ENCODE results near the gene AUTS2.

The AUTS2 gene

DNA sequence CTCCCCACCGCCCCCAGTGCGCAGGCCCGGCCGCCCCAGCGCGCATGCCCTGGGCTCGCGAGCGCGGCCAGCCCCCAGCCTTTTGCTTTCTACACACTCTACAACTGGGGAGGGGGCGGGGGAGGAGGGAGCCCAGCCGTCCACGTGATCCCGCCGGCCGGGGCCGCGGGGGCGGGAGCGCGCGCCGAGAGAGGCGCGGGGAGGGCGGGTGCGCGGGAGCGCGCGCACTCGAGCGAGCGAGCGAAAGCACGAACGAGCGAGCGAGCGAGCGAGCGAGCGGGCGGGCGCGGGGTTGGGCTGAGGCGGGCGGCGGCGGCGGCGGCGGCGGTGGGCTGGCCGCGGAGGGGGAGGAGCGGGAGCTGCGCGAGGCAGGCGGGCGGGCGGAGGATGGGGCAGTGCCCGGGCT is at the start of gene AUTS2:
Gene AUTS2 (plus strand): TSS at position 395 of the 406 bp plus-strand sequence. CDS start 1,179 bp downstream, outside the sequence.
- DNase-seq (ENCODE audit: low read depth in 2 of 2) = peak; percentile 18 to 56

DNA sequence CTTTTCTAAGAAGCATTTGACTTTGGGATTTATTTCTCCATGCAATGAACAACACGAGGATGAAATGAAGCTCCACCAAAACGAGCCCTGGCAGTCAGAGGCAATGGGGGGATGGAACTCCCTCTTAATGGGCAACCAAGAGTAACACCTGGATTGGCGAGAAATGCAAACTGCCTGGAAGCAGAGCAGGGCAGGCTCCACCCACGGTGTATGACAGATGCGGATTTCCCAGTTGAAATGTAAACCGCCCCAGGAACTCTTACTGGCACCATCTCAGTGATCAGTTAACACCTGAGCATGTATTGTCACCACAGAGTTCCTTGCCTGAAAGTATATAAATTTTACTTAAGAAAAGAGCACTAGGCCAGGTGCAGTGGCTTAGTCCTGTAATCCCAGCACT is 47.3 kb upstream of the AUTS2 start:
- DNase-seq (ENCODE audit: low read depth in 2 of 2) = no peak

DNA sequence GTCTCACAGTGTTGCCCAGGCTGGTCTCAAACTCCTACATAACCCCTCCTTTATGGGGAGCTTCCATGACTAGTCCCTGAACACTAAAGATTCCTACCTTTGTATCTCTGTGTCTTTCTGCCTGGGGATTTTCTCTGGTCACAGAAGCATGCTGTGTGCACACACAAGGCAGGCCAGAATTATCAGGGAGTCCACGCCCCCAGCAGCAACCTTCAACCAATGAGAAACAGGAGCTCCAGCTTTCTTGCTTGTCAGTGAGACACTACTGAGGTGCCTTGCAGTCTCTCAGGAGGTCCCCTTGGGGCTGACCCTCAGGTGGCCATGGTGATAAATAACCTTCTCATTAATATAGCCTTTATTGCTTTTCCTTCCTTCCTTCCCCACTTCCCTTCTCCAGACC is 45.1 kb upstream of the AUTS2 start:
- no peak for DNase-seq (ENCODE audit: low read depth in 2 of 2)

DNA sequence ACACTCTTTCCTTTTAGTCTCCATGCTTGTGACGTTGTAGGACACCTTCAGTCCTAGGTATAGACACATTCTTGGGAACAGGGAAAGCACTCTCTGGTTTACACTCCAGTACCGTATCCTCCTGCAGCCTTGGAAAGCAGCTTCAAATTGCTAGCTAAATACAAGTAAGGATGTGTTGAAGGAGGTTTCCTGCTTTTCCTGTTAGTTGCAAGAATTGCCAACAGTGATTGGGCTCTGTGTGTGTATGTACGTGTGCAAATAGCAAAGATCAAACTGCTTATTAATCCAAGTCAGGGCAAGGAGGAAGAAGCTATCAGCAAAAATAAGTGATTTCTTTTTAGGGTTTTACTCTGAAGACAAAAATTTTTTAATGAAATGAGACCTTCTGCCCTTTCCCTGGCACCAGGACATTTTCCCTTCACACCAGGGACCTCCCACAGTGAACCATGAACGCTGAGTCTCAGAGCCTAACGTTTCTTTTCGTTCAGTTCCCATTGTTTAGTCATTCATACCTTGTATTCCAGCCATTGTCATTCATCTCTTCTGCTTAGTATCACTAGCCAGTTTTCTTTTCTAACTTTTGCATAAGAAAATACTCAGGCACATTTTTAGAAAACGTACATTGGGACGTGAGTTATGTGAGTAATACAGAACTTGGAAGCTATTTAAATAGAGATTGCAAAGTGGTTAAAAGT is 36.9 kb upstream of the AUTS2 start:
- DNase-seq (ENCODE audit: low read depth in 2 of 2) = no peak

DNA sequence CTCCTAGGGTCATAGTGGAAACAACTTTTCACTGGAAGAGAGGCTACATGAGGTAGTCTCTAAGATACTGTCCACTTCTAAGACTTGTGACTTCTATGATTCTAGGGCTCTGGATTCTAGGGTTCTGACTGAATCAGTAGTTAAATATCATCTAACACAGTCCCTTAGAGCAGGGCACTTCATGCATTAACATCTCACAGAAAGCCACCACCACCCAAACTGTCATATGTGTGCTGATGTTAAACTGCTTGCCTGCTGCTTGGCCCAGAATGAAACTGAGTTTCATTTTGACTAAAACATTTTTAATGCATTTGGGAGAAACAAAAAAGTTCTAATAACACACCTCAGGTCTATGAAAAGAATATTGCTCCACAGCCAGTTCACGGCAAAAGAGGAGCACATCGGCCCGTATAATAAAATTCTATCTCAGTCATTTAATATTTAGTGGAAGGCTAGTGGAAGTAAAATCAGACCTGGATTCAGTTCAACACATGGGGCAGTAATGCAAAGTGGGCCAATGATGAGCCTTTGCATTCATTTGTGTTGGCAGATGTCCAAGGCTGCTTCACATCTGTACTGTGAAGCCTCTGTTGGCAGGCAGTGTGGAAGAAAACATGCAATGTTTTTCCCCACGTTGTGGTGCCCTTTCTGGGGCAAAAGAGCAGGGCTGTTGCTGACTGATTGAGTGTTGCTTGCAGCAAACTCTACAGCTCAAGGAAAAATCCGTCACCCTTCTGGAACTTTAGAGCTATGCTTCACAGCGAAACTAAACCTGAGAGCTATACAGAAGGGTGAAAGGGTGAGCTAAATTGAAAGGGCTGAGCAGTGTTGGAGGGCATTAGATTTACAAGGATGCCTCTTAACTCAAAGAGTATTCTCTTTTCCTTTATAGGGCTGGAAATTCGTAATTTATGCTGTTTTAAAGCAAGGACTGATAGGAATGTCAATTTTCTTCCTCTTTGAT is 33.5 kb upstream of the AUTS2 start:
- DNase-seq (ENCODE audit: low read depth in 2 of 2) = no peak

DNA sequence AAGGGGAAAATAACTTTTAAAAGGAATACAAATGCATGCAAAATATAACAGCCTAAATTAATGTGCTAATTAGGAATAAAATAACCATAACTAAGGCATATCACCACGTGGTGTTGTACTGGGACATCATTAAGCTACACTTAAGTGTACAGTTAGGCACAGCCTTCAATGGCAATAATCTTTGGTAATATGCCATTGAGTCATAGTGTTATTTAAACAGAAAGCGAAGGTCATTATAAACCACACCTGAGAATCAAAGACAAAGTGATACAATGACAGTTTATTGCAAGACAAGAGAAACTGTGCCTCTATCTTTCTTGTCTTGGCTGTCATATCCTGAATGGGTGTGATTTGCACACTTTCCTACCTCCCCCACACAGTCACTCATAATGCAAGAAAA is 30.5 kb upstream of the AUTS2 start:
- no peak for DNase-seq (ENCODE audit: low read depth in 2 of 2)

DNA sequence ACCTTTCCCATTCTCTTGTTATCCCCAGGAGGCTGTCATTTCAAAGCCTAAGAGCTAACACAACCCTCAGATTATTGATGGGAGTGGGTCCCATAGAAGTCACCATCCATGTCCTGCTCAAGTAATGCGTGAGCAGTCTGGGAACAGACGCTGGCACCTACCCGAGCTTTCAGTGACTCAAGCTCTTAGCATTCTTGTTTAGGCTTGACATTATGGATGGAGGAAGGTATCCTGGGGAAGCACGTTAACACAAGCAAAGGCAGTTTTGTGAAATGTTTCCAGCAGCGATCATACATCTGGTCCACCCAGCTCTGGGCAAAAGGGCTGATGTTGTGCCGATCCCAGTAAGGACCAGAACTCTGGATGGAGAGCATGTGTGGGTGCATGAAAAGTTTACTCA is 30.0 kb upstream of the AUTS2 start:
- no peak for DNase-seq (ENCODE audit: low read depth in 2 of 2)

DNA sequence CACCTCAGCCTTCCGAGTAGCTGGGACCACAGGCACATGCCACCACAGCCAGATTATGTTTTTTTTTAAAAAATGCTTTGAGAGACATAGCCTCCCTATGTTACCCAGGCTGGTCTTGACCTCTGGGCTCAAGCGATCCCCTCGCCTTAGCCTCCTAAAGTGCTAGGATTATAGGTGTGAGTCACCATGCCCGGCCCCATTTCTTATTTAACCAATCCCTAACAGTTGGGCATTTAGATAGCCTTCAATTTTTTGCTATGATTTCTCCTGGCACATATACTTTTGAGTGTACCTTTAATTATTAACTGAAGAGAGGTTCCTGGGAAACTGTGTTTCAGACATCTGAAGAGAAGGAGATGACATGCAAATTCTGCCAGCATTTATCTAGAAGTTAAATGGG is 22.6 kb upstream of the AUTS2 start:
- DNase-seq (ENCODE audit: low read depth in 2 of 2) = no peak

DNA sequence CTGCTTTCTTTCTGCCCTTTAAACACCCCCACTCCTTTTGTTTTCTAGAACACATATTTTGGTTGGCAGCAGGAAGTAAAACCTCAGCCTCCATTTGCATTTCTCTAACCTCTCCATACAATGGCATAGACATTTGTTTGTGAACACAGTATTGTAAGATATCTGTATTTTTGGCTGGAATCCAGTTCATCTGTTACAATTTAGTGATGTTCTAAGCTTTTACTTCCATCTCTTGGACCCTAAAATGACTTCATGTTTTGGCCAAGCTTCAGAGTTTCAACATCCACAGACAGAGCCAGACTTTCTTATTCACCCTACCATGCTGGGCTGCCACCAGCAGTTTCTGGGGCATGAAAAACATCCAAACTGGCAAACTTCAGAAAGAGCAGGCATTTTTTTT is 21.1 kb upstream of the AUTS2 start:
- DNase-seq (ENCODE audit: low read depth in 2 of 2) = no peak

DNA sequence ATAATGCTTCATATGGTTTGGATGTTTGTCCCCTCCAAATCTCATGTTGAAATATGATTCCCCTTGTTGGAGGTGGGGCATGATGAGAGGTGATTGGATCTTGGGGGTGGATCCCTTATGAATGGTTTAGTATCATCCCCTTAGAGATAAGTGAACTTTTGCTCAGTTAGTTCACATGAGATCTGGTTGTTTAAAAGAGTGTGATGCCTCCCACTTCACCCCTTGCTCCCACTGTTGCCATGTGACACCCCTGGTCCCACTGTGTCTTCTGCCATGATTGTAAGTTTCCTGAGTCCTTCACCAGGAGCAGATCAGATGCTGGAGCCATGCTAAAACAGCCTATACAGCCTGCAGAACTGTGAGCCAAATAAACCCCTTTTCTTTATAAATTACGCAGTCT is 13.1 kb upstream of the AUTS2 start:
- no peak for DNase-seq (ENCODE audit: low read depth in 2 of 2)

DNA sequence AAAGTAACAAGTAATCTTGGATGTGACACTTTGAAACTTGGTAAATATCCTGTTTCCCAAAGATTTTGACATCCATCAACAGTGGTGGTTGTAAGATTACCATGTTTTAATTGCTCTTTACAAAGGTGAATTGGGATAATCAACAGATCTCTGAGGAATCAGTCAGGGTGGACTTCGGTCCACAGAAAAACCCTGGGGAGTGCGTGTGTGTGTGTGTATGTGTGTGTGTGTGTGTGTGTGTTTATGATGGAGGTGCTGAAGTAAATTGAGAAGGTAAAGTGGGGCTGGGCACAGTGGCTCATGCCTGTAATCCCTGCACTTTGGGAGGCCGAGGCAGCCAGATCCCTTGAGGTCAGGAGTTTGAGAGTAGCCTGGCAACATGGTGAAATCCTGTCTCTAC is 12.0 kb upstream of the AUTS2 start:
- DNase-seq (ENCODE audit: low read depth in 2 of 2) = no peak

DNA sequence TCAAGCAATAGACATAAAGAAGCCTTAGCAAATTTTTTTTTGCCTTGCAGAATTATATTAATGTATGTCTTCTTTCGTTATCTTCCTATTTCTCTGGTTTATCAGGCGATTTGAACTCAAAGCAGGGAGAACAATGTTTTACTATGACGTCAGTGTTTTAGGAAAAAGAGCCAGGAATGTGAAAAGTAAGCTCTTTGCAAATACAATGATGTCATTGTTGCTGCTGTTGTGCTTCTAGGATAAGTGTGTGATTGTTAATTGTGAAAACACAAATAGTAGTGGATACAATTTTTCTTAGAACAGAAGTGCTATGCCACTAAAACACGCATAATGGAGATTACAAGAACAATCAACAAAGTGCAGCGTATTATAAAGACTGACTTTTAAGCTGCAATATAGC is 9.5 kb upstream of the AUTS2 start:
- no peak for DNase-seq (ENCODE audit: low read depth in 2 of 2)

DNA sequence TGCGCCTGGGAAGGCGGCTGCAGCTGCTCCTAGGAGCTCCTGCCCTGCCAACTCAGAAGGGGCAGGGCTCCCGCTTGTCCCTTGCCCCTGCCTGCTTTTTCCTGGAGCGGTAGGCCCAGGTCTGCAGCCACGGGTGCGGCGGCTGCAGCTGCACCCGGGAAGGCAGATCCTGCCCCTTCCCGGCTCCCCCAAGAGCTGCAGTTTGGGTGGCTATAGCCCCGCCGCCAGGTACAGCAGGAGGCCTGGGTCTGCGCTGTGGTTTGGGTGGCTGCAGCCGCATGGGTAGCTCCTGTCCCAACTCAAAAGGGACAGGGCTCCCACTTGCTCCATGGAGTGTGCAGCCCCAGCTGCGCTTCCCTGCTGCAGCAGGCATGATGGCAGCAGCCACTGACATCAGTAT is 6.5 kb upstream of the AUTS2 start:
- no peak for DNase-seq (ENCODE audit: low read depth in 2 of 2)

DNA sequence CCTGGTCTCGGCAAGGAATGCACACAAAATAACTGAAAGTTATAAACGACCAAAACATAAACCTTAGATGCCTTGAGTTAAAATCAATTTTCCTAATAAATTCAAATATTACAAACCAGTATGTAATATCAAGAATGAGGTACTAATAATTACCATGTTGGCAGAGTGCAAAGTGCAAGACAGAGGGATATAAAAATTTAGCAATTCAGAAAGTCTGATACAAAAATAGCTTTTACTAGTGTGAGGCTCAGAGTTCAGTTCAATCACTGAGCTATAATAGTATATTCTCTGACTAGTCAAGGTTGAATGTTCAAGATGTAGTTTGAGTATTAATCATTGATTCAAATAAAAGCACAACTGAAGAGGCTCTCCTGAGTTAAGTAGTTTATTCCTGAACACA is 4.8 kb upstream of the AUTS2 start:
- no peak for DNase-seq (ENCODE audit: low read depth in 2 of 2)

DNA sequence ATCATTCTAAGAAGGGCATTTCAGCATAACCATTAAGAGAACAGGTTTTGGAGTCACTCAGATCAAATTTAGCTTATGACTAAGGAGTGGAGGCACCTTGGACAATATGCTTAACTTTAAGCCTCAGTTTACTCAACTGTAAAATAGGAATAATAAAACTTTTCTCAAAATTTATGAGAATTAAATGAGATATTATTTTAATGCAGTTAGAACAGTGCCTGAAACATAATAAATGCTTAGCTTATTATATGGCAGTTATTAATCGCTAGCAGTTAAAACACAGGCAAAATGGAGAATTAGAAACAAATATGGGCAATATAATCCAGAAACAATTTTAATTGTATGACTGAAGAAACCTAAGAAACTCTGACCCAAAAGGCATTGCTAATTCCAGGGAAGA is 2.9 kb upstream of the AUTS2 start:
- DNase-seq (ENCODE audit: low read depth in 2 of 2) = no peak

DNA sequence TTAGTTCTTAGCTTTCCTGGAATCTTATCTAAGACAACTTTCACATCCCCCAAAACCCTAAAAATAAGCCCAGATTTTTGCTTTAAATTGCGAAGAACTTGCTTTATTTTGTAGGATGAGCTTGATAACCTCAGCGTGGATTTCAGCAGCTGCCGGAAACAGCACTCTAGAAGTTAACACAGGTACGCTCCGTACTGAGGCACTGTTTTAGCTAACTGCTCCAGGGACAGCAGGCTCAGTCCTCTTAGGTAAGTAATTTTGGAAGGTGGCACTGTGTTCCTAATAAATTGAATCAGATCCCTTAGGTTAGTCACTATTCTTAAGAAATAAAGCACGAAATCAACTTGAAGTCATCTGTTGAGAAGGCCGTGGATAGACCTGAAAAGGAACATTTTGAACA is 2.2 kb upstream of the AUTS2 start:
- no peak for DNase-seq (ENCODE audit: low read depth in 2 of 2)

DNA sequence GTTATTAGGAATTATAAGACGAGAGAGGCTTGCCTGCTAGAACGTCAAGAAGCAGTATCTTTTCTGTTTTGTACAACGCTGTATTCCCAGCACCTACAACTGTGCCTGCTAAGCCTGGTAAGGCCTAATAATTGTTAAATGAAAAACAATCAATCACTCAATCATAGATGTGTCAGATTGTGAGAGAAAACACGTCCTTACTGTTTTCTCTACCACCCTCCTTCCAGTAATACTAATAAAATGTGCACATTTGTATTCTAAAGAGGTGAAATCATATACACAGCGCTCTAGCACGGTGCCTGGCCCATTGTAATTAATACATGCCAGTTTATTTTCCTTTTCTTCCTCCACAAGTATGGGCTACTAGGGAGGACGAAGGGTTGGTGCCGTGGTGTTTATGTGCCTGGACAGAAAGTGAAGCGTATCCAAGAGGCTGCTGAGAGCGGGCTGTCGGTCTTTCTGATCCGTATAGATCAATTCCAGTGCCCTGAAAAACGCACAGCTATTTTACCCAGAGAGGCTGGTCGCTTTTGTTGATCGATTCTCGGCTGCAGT is 1.5 kb upstream of the AUTS2 start:
- no peak for DNase-seq (ENCODE audit: low read depth in 2 of 2)

DNA sequence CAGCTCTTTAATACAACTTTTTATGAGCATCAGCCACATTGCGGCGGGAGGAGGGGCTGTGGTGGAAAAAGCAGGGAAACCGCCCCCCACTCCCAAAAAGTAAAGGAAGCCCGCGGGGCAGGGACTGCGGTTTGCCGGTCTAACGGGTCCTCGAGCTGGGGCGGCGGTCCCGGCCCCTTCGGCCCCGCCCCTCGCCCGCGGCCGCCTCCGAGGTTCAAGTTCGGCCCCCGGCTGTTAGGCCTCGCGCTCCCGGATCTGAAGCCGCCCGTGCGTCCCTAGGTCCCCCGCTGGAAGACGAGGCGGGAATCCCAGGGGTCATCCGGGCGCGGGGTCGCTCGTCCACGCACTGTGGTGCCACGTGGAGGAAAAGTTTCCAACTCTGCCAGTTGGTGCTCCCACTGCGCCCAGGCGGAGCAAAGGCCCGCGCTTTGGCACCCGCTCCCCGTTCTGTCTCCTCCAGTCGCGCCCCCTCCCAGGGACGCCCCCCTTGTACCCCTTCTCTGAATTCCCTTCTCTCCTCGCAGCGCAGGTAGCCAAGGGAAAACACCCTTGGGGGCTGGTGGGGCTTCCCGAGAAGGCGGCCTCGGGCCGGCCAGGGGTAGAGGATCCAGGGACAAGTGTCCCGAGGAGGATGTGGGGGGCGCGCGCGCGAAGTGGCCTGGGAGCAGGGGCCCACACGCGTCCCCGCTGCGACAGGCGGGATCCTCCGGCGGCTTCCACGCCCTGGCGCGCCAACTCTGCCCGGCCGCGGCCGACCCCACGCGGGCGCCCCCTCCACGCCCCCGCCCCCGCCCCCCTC is 798 bp upstream of the AUTS2 start:
- DNase-seq (ENCODE audit: low read depth in 2 of 2) = no peak

DNA sequence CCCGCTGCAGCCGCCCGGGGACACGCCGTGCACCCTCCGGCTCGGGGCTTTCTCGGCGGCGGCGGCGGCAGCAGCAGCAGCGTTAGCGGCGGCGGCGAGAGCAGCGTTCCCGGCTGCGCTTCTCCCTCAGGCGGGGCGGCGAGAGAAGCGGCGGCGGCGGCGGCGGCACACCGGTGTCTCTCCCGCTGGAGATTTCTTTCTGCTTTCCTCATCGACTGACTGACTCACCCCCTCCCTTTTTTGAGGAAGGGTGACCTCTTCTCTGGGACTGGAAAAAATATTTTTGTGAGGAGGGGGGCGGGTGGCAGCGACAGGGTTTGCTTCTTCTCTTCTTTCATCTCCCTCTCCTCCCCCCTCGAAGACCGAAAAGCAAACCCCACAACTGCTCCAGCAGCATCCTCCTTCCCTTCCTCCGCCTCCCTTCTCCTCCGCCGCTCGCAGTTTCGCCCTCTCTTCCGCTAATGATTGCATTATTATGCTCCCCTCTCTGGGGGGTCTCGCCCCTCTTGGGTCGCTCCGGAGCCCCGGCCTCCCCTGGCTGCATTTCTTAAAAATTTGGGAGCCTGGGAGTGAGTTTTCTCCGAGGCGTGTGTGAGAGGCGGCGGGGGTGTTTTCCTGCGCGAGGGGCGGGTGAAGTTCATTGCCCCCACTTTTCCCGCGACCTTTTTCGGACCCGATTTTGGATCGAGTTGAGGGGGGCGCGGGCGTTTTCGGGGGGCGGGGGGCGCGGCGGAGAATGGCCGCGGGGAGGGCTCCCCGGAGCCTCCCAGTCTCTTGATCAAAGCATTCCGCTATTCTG is 411 bp downstream of the AUTS2 start:
- DNase-seq (ENCODE audit: low read depth in 2 of 2) = no peak

DNA sequence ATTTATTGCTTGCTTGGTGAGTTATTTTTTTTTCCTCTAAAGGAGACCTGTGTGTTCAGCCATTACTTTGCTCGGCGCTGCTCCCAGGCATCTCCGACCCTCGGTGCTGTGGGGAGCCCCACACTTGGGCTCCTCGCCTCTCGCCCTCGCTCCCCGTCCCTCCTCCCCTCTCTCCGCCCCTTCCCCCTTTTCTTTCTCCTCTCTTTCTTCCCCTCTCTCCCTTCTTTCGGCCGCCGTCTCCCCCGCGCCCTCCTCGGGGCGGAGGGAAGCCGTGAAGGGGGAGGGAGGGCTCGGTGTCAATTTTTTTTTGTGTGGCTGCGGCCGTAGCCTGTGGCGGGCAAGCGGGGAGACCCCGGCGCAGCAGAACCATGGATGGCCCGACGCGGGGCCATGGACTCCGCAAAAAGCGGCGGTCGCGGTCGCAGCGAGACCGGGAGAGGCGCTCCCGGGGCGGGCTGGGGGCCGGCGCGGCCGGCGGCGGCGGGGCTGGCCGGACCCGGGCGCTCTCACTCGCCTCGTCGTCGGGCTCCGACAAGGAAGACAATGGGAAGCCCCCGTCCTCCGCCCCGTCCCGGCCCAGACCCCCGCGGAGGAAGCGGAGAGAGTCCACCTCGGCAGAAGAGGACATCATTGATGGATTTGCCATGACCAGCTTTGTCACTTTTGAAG is 1.1 kb downstream of the AUTS2 start:
- DNase-seq (ENCODE audit: low read depth in 2 of 2) = no peak
